ENCODE measurements around the gene NBL1.

GRCh38 chr1:19650416-19651140 is 6.5 kb downstream of the NBL1 start:
- TF ChIP-seq ZNF274 (IDR thresholded peaks at IDR 0.05; ENCODE audit: low read depth, low read length) (no peak), YY1 (IDR thresholded peaks at IDR 0.05; ENCODE audit: insufficient read depth, insufficient read length) (no peak)

All from NT2/D1 (cell line).